ENCODE results near the gene ABTB2. TPM values are rescaled to one million over a fixed set of nuclear protein-coding genes. Genes with fewer than 3 reads are reported as not detected.

ABTB2 gene
- total and polyA plus RNA-seq, 2 experiments from 2014 or later, result 2.6 to 12.1 TPM

DNA sequence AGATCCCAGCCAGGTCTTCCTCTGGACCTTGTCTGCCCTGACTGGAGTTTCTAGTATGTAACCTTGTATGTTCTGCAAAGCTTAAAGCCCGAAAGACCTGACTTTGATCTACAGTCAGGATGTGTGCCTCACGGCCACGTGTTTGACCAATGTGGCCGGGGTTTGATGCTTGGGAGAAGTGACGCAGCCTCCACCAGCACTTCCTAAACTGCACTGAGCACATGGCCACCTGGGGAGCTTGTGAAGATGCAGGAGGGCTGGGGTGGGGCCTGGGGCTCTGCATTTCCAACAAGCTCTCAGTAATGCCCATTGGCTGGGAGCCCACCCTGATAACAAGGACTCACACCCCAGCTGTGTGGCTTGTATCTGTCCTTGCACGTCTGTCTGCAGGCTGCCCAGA, 199.1 kb downstream of the ABTB2 start:
- Mint-ChIP-seq H3K27me3 (ENCODE audit: insufficient read depth, low read depth, poor library complexity) (peaks cover 5% of the 10 kb centered on the region), H3K4me3 (no peak overlapping the region), H3K9me3 (no peaks in the 10 kb centered on the region), H3K27ac (no peak overlapping the region), H3K4me1 (no peaks in the 10 kb centered on the region), H3K36me3 (ENCODE audit: low read depth) (peaks cover 7% of the 10 kb centered on the region)
- no peaks in the 10 kb centered on the region for H3F3A ChIP-seq (replicated peaks; ENCODE audit: low read depth)
- H2AFZ ChIP-seq, result no peak overlapping the region
- TF ChIP-seq POLR2AphosphoS5 (IDR thresholded peaks at IDR 0.05; ENCODE audit: low read depth), result no peak
- no peak for TF ChIP-seq CREB1 (CRISPR knock-in tag; IDR thresholded peaks at IDR 0.05; ENCODE audit: low read depth)
- TF ChIP-seq EZH2 (IDR thresholded peaks at IDR 0.05; ENCODE audit: low read depth, unreplicated experiment), result no peak
- TF ChIP-seq ETS1 (IDR thresholded peaks at IDR 0.05), result no peak
- TF ChIP-seq ZNF331 (CRISPR knock-in tag; IDR thresholded peaks at IDR 0.05; ENCODE audit: low read depth), result no peak
- TF ChIP-seq ZNF114 (CRISPR knock-in tag; IDR thresholded peaks at IDR 0.05), result no peak
- TF ChIP-seq EZH2phosphoT487 (IDR thresholded peaks at IDR 0.05; ENCODE audit: unreplicated experiment), result no peak
- TF ChIP-seq, protein P1, sequence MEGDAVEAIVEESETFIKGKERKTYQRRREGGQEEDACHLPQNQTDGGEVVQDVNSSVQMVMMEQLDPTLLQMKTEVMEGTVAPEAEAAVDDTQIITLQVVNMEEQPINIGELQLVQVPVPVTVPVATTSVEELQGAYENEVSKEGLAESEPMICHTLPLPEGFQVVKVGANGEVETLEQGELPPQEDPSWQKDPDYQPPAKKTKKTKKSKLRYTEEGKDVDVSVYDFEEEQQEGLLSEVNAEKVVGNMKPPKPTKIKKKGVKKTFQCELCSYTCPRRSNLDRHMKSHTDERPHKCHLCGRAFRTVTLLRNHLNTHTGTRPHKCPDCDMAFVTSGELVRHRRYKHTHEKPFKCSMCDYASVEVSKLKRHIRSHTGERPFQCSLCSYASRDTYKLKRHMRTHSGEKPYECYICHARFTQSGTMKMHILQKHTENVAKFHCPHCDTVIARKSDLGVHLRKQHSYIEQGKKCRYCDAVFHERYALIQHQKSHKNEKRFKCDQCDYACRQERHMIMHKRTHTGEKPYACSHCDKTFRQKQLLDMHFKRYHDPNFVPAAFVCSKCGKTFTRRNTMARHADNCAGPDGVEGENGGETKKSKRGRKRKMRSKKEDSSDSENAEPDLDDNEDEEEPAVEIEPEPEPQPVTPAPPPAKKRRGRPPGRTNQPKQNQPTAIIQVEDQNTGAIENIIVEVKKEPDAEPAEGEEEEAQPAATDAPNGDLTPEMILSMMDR (conservative IDR thresholded peaks at IDR 0.05; ENCODE audit: low read depth in 2 of 2), result no peak
- TF ChIP-seq NANOG (IDR thresholded peaks at IDR 0.05; ENCODE audit: borderline replicate concordance), result no peak
- no peak for DNase-seq (ENCODE audit: low spot score)
- no peak overlapping the region for H3K4me2 ChIP-seq
- no peaks in the 10 kb centered on the region for H3K79me2 ChIP-seq (replicated peaks; ENCODE audit: insufficient read depth)
- no peaks in the 10 kb centered on the region; the same call in 1 of the 2 replicates for H3K36me3 ChIP-seq (ENCODE audit: insufficient read depth)
- no peaks in the 10 kb centered on the region for H3K27me3 ChIP-seq (ENCODE audit: insufficient read depth)
- no peaks in the 10 kb centered on the region; the same call in 1 of the 2 replicates for H4K20me1 ChIP-seq (replicated peaks; ENCODE audit: insufficient read depth)
- no peak overlapping the region for H3K27ac ChIP-seq (ENCODE audit: low read depth)
- H3K9me2 ChIP-seq (ENCODE audit: insufficient read depth), result no peaks in the 10 kb centered on the region
- ATAC-seq, result no peak
- H3K4me1 ChIP-seq (ENCODE audit: insufficient read depth), result no peaks in the 10 kb centered on the region
- no peak overlapping the region for H3K4me3 ChIP-seq

- Mint-ChIP-seq H3K36me3 (ENCODE audit: low read depth) (peaks cover 11% of the 10 kb centered on the region), H3K4me3 (no peak overlapping the region), H3K27ac (no peak overlapping the region), H3K9me3 (no peaks in the 10 kb centered on the region), H3K4me1 (no peaks in the 10 kb centered on the region), H3K27me3 (ENCODE audit: insufficient read depth, low read depth, poor library complexity) (peaks cover 12% of the 10 kb centered on the region)
- H3K4me1 ChIP-seq (ENCODE audit: insufficient read depth), result no peaks in the 10 kb centered on the region
- H4K20me1 ChIP-seq (replicated peaks; ENCODE audit: insufficient read depth), result no peaks in the 10 kb centered on the region; the same call in 1 of the 2 replicates
- H3K36me3 ChIP-seq (ENCODE audit: insufficient read depth), result no peaks in the 10 kb centered on the region; the same call in 1 of the 2 replicates
- H3K27me3 ChIP-seq (ENCODE audit: insufficient read depth), result no peaks in the 10 kb centered on the region
- no peak overlapping the region for H3K4me2 ChIP-seq
- no peaks in the 10 kb centered on the region for H3K9me2 ChIP-seq (ENCODE audit: insufficient read depth)
- no peak for ATAC-seq
- H3K79me2 ChIP-seq (replicated peaks; ENCODE audit: insufficient read depth), result no peaks in the 10 kb centered on the region
- H2AFZ ChIP-seq, result no peak overlapping the region
- no peak overlapping the region for H3K4me3 ChIP-seq
- H3F3A ChIP-seq (replicated peaks; ENCODE audit: low read depth), result no peaks in the 10 kb centered on the region
- no peak for DNase-seq (ENCODE audit: low spot score)
- no peak overlapping the region for H3K27ac ChIP-seq (ENCODE audit: low read depth)
- TF ChIP-seq POLR2AphosphoS5 (IDR thresholded peaks at IDR 0.05; ENCODE audit: low read depth), result no peak
- TF ChIP-seq CREB1 (CRISPR knock-in tag; IDR thresholded peaks at IDR 0.05; ENCODE audit: low read depth), result no peak
- TF ChIP-seq EZH2phosphoT487 (IDR thresholded peaks at IDR 0.05; ENCODE audit: unreplicated experiment), result no peak
- TF ChIP-seq ETS1 (IDR thresholded peaks at IDR 0.05), result no peak
- TF ChIP-seq, protein P2, sequence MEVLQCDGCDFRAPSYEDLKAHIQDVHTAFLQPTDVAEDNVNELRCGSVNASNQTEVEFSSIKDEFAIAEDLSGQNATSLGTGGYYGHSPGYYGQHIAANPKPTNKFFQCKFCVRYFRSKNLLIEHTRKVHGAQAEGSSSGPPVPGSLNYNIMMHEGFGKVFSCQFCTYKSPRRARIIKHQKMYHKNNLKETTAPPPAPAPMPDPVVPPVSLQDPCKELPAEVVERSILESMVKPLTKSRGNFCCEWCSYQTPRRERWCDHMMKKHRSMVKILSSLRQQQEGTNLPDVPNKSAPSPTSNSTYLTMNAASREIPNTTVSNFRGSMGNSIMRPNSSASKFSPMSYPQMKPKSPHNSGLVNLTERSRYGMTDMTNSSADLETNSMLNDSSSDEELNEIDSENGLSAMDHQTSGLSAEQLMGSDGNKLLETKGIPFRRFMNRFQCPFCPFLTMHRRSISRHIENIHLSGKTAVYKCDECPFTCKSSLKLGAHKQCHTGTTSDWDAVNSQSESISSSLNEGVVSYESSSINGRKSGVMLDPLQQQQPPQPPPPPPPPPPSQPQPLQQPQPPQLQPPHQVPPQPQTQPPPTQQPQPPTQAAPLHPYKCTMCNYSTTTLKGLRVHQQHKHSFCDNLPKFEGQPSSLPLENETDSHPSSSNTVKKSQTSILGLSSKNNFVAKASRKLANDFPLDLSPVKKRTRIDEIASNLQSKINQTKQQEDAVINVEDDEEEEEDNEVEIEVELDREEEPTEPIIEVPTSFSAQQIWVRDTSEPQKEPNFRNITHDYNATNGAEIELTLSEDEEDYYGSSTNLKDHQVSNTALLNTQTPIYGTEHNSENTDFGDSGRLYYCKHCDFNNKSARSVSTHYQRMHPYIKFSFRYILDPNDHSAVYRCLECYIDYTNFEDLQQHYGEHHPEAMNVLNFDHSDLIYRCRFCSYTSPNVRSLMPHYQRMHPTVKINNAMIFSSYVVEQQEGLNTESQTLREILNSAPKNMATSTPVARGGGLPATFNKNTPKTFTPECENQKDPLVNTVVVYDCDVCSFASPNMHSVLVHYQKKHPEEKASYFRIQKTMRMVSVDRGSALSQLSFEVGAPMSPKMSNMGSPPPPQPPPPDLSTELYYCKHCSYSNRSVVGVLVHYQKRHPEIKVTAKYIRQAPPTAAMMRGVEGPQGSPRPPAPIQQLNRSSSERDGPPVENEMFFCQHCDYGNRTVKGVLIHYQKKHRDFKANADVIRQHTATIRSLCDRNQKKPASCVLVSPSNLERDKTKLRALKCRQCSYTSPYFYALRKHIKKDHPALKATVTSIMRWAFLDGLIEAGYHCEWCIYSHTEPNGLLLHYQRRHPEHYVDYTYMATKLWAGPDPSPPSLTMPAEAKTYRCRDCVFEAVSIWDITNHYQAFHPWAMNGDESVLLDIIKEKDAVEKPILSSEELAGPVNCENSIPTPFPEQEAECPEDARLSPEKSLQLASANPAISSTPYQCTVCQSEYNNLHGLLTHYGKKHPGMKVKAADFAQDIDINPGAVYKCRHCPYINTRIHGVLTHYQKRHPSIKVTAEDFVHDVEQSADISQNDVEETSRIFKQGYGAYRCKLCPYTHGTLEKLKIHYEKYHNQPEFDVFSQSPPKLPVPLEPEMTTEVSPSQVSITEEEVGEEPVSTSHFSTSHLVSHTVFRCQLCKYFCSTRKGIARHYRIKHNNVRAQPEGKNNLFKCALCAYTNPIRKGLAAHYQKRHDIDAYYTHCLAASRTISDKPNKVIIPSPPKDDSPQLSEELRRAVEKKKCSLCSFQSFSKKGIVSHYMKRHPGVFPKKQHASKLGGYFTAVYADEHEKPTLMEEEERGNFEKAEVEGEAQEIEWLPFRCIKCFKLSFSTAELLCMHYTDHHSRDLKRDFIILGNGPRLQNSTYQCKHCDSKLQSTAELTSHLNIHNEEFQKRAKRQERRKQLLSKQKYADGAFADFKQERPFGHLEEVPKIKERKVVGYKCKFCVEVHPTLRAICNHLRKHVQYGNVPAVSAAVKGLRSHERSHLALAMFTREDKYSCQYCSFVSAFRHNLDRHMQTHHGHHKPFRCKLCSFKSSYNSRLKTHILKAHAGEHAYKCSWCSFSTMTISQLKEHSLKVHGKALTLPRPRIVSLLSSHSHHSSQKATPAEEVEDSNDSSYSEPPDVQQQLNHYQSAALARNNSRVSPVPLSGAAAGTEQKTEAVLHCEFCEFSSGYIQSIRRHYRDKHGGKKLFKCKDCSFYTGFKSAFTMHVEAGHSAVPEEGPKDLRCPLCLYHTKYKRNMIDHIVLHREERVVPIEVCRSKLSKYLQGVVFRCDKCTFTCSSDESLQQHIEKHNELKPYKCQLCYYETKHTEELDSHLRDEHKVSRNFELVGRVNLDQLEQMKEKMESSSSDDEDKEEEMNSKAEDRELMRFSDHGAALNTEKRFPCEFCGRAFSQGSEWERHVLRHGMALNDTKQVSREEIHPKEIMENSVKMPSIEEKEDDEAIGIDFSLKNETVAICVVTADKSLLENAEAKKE (CRISPR knock-in tag; IDR thresholded peaks at IDR 0.05), result no peak
- no peak for TF ChIP-seq ZNF331 (CRISPR knock-in tag; IDR thresholded peaks at IDR 0.05; ENCODE audit: low read depth)
- no peak for TF ChIP-seq STAT1 (IDR thresholded peaks at IDR 0.05; ENCODE audit: unreplicated experiment)
Measured at GRCh38 chr11:34157163-34157562, 200.6 kb downstream of the ABTB2 start.

All from GM23338 (cell line).